Calu3 (cell line): Measurements from ENCODE around the gene TSPAN15. TPM values are rescaled to one million over a fixed set of nuclear protein-coding genes. Genes with fewer than 3 reads are reported as not detected.

Experiments used
- BruUV-seq: library from RNA; stranded (reverse); fragments of 400-500 nt; replicated peaks from 2 replicates; lab custom pipeline; 2021; lab: Mats Ljungman, UMichigan
- CTCF ChIA-PET: fragments of 300-600 bp; sonication (Branson Sonifier 250); formaldehyde crosslinking; loops from one replicate; lab custom pipeline; 2022; ENCODE audit warnings: antibody characterized with exemption; lab: Charles Lee
- DNase-seq: peaks from one replicate; pipeline ENCODE4 v3.0.0; 2022
- H3K27ac Mint-ChIP-seq: one replicate; pipeline ENCODE4 v1.8.0; 2022; ENCODE audit warnings: mixed read lengths; ENCODE audit not compliant: unreplicated experiment
- H3K27me3 Mint-ChIP-seq: one replicate; pipeline ENCODE4 v1.8.0; 2022; ENCODE audit warnings: mixed read lengths; ENCODE audit not compliant: unreplicated experiment
- H3K36me3 Mint-ChIP-seq: one replicate; pipeline ENCODE4 v1.8.0; 2022; ENCODE audit warnings: mild to moderate bottlenecking, moderate library complexity, mixed read lengths; ENCODE audit not compliant: insufficient read depth, unreplicated experiment
- H3K4me1 Mint-ChIP-seq: one replicate; pipeline ENCODE4 v1.8.0; 2022; ENCODE audit warnings: mild to moderate bottlenecking, low read depth, mixed read lengths; ENCODE audit not compliant: unreplicated experiment
- H3K4me3 Mint-ChIP-seq: one replicate; pipeline ENCODE4 v1.8.0; 2022; ENCODE audit warnings: mild to moderate bottlenecking, low read depth, moderate library complexity, mixed read lengths; ENCODE audit not compliant: unreplicated experiment
- H3K9me3 Mint-ChIP-seq: one replicate; pipeline ENCODE4 v1.8.0; 2022; ENCODE audit warnings: low read depth, mixed read lengths; ENCODE audit not compliant: unreplicated experiment
- CTCF ChIP-seq: fragments of 200-600 bp; IDR thresholded peaks from one replicate; pipeline ENCODE4 v1.8.0; 2022; ENCODE audit warnings: antibody characterized with exemption; ENCODE audit not compliant: unreplicated experiment
- intact Hi-C: fragments of 100-400 bp; cut with micrococcal nuclease; formaldehyde crosslinking; loops from one replicate; pipeline ENCODE4 v1.10.0; 2022; ENCODE audit not compliant: unreplicated experiment
- total RNA-seq: library from RNA; stranded (reverse); gene quantifications from 2 replicates; pipeline ENCODE4 v1.2.3, GENCODE V29; 2022

The TSPAN15 gene
- total RNA-seq, 1 experiment from 2014 or later, result 137 TPM

GRCh38 chr10:69414036-69415018 is 36.9 kb upstream of the TSPAN15 start:
- BruUV-seq, result no TSS peak
- intact Hi-C loops, result no loop called here
- H3K4me3 Mint-ChIP-seq, result no peak overlapping the region
- no peak overlapping the region for H3K27ac Mint-ChIP-seq
- H3K4me1 Mint-ChIP-seq, result peaks cover 10% of the 10 kb centered on the region
- H3K27me3 Mint-ChIP-seq, result no peaks in the 10 kb centered on the region
- DNase-seq, result no peak
- peaks cover 3% of the 10 kb centered on the region for H3K36me3 Mint-ChIP-seq
- CTCF ChIA-PET, result no interaction called here
- TF ChIP-seq CTCF, result no peak
- no peaks in the 10 kb centered on the region for H3K9me3 Mint-ChIP-seq

GRCh38 chr10:69415049-69415448 is 36.2 kb upstream of the TSPAN15 start:
- H3K4me3 Mint-ChIP-seq, result no peak overlapping the region
- no peak overlapping the region for H3K27ac Mint-ChIP-seq
- peaks cover 10% of the 10 kb centered on the region for H3K4me1 Mint-ChIP-seq
- no peak for TF ChIP-seq CTCF
- peaks cover 3% of the 10 kb centered on the region for H3K36me3 Mint-ChIP-seq
- intact Hi-C loops, result no loop called here
- CTCF ChIA-PET, result no interaction called here
- no peak for DNase-seq
- H3K9me3 Mint-ChIP-seq, result no peaks in the 10 kb centered on the region
- BruUV-seq, result no TSS peak
- H3K27me3 Mint-ChIP-seq, result no peaks in the 10 kb centered on the region

GRCh38 chr10:69415951-69416350 is 35.3 kb upstream of the TSPAN15 start:
- BruUV-seq, result no TSS peak
- peaks cover 10% of the 10 kb centered on the region for H3K4me1 Mint-ChIP-seq
- H3K36me3 Mint-ChIP-seq, result peaks cover 3% of the 10 kb centered on the region
- no peak for TF ChIP-seq CTCF
- H3K9me3 Mint-ChIP-seq, result no peaks in the 10 kb centered on the region
- H3K4me3 Mint-ChIP-seq, result no peak overlapping the region
- intact Hi-C loops, result no loop called here
- no peak for DNase-seq
- H3K27ac Mint-ChIP-seq, result no peak overlapping the region
- no peaks in the 10 kb centered on the region for H3K27me3 Mint-ChIP-seq
- CTCF ChIA-PET, result no interaction called here

- intact Hi-C loops, result no loop called here
- TF ChIP-seq CTCF, result no peak
- Mint-ChIP-seq H3K36me3 (peaks cover 3% of the 10 kb centered on the region), H3K27ac (no peak within 1 kb of the TSS), H3K9me3 (no peaks in the 10 kb centered on the region), H3K4me3 (no peak within 1 kb of the TSS), H3K4me1 (peaks cover 11% of the 10 kb centered on the region), H3K27me3 (no peaks in the 10 kb centered on the region)
- DNase-seq, result no peak
- no TSS peak for BruUV-seq
- CTCF ChIA-PET, result interaction anchor here (0.6 to 1.0 kb wide), 2 partner anchors 8 to 135 kb away, joined by 3 read pairs; no protein-coding TSS in a partner anchor
These were observed 34.6 kb upstream of the TSPAN15 start, which contains the start of gene TACR2 for GRCh38 chr10:69416695-69417094. Gene TACR2, minus strand, starts transcription at chr10:69416918. Its CDS starts 595 bp downstream, at chr10:69416323.
